A549 (cell line): Measurements from ENCODE around the gene HELZ2.
"Not testable (repeated sequence)": the region's sequence is repeated elsewhere in the genome, so short reads cannot be mapped to it uniquely, and the experiment has no call there.

Experiments
- CEBPB ChIP-seq, 2 experiments: fragments of >200 bp in 1 of 2; sonication (Bioruptor Twin) in 1 of 2; formaldehyde crosslinking in 1 of 2; IDR thresholded peaks; 2 replicates each; pipeline ENCODE4 v1.6.1; 2012 to 2016
- CHD4 ChIP-seq: fragments of 200-600 bp; sonication (generic); IDR thresholded peaks from 2 replicates; pipeline ENCODE4 v1.6.1; 2016; ENCODE audit warnings: antibody characterized with exemption, mild to moderate bottlenecking, borderline replicate concordance
- PHF8 ChIP-seq: fragments of 200-600 bp; sonication (generic); IDR thresholded peaks from 2 replicates; pipeline ENCODE4 v1.6.1; 2016; ENCODE audit warnings: low read depth, mild to moderate bottlenecking, antibody characterized with exemption, moderate library complexity, borderline replicate concordance
- RCOR1 ChIP-seq: fragments of 150-350 bp; IDR thresholded peaks from 2 replicates; pipeline ENCODE4 v1.6.1; 2014; ENCODE audit warnings: antibody characterized with exemption, low read length, low read depth
- RFX5 ChIP-seq: fragments of 450-650 bp; IDR thresholded peaks from 2 replicates; pipeline ENCODE4 v1.7.1; 2014; ENCODE audit warnings: antibody characterized with exemption, mild to moderate bottlenecking, moderate library complexity
- TP53 ChIP-seq: fragments of 250-450 bp; sonication (Bioruptor Pico); IDR thresholded peaks from 2 replicates; pipeline ENCODE4 v1.5.0; 2021; ENCODE audit warnings: mild to moderate bottlenecking, moderate library complexity
- TF ChIP-seq, protein P1 (sequence below): fragments of >200 bp; sonication (Bioruptor Twin); formaldehyde crosslinking; IDR thresholded peaks from 3 replicates; pipeline ENCODE4 v1.5.1; 2016
- TF ChIP-seq, protein P2 (sequence below): fragments of 250-450 bp; sonication (Bioruptor Pico); IDR thresholded peaks from 2 replicates; pipeline ENCODE4 v1.5.0; 2021; ENCODE audit warnings: mild to moderate bottlenecking, moderate library complexity, borderline replicate concordance
- TF ChIP-seq, protein P3 (sequence below): fragments of >200 bp; sonication (Bioruptor Twin); formaldehyde crosslinking; IDR thresholded peaks from 3 replicates; pipeline ENCODE4 v1.6.1; 2016

DNA sequence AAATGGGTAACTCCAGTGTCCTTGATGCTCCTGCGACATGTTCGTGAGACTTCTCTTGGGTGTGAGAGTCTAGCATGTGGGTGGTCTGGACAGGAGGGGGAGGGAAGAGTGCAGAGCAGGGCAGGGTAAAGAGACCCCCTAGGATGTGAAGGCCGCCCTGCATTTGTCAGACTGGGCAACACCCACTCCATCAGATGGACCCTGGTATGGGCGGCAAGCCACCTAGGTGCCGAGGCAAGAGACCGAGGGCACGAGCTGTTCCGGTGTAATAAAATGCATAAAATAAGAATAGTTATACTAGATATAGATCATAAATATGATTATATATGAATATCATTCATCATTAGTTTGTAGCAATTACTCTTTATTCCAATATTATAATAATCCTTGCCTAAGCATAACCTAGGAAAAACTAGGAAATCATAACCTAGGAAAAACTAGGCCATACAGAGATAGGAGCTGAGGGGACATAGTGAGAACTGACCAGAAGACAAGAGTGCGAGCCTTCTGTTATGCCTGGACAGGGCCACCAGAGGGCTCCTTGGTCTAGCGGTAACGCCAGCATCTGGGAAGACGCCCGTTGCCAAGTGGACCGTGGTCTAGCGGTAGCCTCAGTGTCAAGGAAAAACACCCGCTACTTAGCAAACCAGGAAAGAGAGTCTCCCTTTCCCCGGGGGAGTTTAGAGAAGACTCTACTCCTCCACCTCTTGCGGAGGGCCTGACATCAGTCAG is 40.0 kb upstream of the HELZ2 start:
- TF ChIP-seq, protein P1, sequence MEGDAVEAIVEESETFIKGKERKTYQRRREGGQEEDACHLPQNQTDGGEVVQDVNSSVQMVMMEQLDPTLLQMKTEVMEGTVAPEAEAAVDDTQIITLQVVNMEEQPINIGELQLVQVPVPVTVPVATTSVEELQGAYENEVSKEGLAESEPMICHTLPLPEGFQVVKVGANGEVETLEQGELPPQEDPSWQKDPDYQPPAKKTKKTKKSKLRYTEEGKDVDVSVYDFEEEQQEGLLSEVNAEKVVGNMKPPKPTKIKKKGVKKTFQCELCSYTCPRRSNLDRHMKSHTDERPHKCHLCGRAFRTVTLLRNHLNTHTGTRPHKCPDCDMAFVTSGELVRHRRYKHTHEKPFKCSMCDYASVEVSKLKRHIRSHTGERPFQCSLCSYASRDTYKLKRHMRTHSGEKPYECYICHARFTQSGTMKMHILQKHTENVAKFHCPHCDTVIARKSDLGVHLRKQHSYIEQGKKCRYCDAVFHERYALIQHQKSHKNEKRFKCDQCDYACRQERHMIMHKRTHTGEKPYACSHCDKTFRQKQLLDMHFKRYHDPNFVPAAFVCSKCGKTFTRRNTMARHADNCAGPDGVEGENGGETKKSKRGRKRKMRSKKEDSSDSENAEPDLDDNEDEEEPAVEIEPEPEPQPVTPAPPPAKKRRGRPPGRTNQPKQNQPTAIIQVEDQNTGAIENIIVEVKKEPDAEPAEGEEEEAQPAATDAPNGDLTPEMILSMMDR = not testable (repeated sequence)
- TF ChIP-seq RCOR1; PHF8; TP53 (CRISPR knock-in tag); RFX5; CEBPB (IDR thresholded peaks at IDR 0.05); CHD4: not testable (repeated sequence)
- TF ChIP-seq, protein P2, sequence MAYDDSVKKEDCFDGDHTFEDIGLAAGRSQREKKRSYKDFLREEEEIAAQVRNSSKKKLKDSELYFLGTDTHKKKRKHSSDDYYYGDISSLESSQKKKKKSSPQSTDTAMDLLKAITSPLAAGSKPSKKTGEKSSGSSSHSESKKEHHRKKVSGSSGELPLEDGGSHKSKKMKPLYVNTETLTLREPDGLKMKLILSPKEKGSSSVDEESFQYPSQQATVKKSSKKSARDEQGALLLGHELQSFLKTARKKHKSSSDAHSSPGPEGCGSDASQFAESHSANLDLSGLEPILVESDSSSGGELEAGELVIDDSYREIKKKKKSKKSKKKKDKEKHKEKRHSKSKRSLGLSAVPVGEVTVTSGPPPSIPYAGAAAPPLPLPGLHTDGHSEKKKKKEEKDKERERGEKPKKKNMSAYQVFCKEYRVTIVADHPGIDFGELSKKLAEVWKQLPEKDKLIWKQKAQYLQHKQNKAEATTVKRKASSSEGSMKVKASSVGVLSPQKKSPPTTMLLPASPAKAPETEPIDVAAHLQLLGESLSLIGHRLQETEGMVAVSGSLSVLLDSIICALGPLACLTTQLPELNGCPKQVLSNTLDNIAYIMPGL = not testable (repeated sequence)
- TF ChIP-seq, protein P3, sequence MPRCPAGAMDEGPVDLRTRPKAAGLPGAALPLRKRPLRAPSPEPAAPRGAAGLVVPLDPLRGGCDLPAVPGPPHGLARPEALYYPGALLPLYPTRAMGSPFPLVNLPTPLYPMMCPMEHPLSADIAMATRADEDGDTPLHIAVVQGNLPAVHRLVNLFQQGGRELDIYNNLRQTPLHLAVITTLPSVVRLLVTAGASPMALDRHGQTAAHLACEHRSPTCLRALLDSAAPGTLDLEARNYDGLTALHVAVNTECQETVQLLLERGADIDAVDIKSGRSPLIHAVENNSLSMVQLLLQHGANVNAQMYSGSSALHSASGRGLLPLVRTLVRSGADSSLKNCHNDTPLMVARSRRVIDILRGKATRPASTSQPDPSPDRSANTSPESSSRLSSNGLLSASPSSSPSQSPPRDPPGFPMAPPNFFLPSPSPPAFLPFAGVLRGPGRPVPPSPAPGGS = not testable (repeated sequence)
